ENCODE data around the gene NELFB. TPM values are rescaled to one million over a fixed set of nuclear protein-coding genes. Genes with fewer than 3 reads are reported as not detected.
A peak's percentile ranks its signal among the peaks of the same experiment; 100 is the strongest.

Gene NELFB
- total and polyA plus RNA-seq, 9 of the 15 experiments (the other 6 are each of a cell fraction or from before 2014, with no cell fraction given): 0.24 to 84.0 (median 29.7) TPM

DNA sequence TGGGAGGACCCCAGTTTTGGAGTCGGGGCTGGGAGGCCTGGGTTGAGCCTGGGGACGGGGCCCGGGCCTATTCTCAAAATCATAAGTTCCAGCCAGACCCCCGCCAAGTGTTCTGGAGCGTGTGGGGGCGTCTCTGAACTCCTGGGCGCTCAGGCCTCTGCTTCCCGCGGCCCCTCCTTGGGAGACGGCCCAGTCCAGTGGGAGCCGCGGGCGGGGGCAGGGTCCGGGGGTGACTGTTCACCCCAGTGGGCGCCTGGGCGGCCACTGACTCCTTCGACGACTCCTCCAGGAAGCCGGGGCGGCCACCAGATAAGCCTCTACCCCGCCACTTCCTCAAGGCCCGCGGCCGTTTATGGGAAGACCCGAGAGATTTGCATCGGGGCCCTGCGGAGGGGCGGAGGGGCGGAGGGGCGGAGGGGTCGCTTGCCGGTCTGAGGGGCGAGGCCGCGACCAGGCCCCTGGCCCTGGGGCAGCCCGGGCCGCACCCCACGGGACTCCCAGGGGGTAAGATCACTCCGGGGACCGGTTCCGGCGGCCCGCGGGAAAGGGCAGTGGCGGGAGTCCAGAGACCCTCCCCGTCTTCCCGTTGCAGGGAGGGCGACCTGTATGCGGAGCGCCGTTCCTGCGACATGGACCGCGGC is 23.1 kb downstream of the NELFB start (continued):
- TF ChIP-seq YY1 (IDR thresholded peaks at IDR 0.05; ENCODE audit: borderline replicate concordance in 1 of 3, control insufficient read depth in 1 of 3, extremely low read depth in 1 of 3, insufficient read depth in 3 of 3, insufficient read length in 1 of 3, insufficient replicate concordance in 2 of 3, low read depth in 1 of 3, low read length in 2 of 3): peak in 2 of 3 experiments; percentile 21 to 56
- TF ChIP-seq ZNF444 (CRISPR knock-in tag; IDR thresholded peaks at IDR 0.05): no peak
- no peak for TF ChIP-seq ZBTB1 (CRISPR knock-in tag; IDR thresholded peaks at IDR 0.05; ENCODE audit: borderline replicate concordance, low read depth)
- no peak for TF ChIP-seq ZKSCAN3 (CRISPR knock-in tag; IDR thresholded peaks at IDR 0.05)
- no peak for TF ChIP-seq ZNF217 (CRISPR knock-in tag; IDR thresholded peaks at IDR 0.05)
- TF ChIP-seq, protein P1, sequence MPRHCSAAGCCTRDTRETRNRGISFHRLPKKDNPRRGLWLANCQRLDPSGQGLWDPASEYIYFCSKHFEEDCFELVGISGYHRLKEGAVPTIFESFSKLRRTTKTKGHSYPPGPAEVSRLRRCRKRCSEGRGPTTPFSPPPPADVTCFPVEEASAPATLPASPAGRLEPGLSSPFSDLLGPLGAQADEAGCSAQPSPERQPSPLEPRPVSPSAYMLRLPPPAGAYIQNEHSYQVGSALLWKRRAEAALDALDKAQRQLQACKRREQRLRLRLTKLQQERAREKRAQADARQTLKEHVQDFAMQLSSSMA (CRISPR knock-in tag; IDR thresholded peaks at IDR 0.05): no peak
- TF ChIP-seq, protein P2, sequence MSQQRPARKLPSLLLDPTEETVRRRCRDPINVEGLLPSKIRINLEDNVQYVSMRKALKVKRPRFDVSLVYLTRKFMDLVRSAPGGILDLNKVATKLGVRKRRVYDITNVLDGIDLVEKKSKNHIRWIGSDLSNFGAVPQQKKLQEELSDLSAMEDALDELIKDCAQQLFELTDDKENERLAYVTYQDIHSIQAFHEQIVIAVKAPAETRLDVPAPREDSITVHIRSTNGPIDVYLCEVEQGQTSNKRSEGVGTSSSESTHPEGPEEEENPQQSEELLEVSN (IDR thresholded peaks at IDR 0.05; ENCODE audit: borderline replicate concordance in 1 of 2, extremely low read depth in 1 of 2, insufficient read depth in 1 of 2, insufficient read length in 1 of 2, low read depth in 1 of 2, low read length in 1 of 2, poor library complexity in 1 of 2, severe bottlenecking in 1 of 2): peak in 1 of 2 experiments; percentile 38
- TF ChIP-seq GABPA (tag; conservative IDR thresholded peaks at IDR 0.05; ENCODE audit: low read depth): peak; percentile 10; the same call in 1 of the 2 replicates
- no peak for TF ChIP-seq FIP1L1 (IDR thresholded peaks at IDR 0.05; ENCODE audit: low read depth, low read length, poor library complexity, severe bottlenecking)
- TF ChIP-seq, protein P3, sequence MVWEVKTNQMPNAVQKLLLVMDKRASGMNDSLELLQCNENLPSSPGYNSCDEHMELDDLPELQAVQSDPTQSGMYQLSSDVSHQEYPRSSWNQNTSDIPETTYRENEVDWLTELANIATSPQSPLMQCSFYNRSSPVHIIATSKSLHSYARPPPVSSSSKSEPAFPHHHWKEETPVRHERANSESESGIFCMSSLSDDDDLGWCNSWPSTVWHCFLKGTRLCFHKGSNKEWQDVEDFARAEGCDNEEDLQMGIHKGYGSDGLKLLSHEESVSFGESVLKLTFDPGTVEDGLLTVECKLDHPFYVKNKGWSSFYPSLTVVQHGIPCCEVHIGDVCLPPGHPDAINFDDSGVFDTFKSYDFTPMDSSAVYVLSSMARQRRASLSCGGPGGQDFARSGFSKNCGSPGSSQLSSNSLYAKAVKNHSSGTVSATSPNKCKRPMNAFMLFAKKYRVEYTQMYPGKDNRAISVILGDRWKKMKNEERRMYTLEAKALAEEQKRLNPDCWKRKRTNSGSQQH (CRISPR knock-in tag; IDR thresholded peaks at IDR 0.05): no peak
- no peak for TF ChIP-seq LARP7 (IDR thresholded peaks at IDR 0.05)
